Measurements from ENCODE around the gene DEUP1. TPM values are rescaled to one million over a fixed set of nuclear protein-coding genes. Genes with fewer than 3 reads are reported as not detected.

DEUP1 gene
- total RNA-seq, 4 donors from 2014 or later, result 0.41 TPM; not detected in 3

DNA sequence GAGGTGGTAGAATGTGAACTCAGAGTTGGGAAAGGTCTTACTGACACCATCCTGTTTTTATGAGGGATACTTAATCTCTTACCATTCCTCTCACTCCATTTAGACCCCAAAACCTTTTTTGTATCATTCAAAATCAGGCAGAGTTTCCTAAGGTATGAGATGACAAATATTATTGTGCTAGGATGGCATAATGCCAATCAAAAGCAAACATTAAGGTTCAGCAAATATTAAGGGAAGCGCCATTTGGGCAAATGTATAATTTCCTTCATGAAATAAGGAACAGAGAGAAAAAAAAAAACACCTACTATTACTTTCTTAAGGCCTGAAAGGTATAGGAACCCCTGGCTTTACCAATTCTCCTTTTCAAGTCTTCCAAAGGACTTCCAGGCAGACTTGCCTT is 150.2 kb downstream of the DEUP1 start:
- no peaks in the 10 kb centered on the region for H3K4me1 ChIP-seq
- intact Hi-C loops (cut with DNase I; ENCODE audit: low total_unique reads), result no loop called here
- H3K4me3 ChIP-seq, result no peak overlapping the region
- no peaks in the 10 kb centered on the region for H3K36me3 ChIP-seq
- TF ChIP-seq, protein P1, sequence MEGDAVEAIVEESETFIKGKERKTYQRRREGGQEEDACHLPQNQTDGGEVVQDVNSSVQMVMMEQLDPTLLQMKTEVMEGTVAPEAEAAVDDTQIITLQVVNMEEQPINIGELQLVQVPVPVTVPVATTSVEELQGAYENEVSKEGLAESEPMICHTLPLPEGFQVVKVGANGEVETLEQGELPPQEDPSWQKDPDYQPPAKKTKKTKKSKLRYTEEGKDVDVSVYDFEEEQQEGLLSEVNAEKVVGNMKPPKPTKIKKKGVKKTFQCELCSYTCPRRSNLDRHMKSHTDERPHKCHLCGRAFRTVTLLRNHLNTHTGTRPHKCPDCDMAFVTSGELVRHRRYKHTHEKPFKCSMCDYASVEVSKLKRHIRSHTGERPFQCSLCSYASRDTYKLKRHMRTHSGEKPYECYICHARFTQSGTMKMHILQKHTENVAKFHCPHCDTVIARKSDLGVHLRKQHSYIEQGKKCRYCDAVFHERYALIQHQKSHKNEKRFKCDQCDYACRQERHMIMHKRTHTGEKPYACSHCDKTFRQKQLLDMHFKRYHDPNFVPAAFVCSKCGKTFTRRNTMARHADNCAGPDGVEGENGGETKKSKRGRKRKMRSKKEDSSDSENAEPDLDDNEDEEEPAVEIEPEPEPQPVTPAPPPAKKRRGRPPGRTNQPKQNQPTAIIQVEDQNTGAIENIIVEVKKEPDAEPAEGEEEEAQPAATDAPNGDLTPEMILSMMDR (IDR thresholded peaks at IDR 0.05), result no peak
- no peak for TF ChIP-seq POLR2A (IDR thresholded peaks at IDR 0.05)
- no peak overlapping the region for H3K27ac ChIP-seq
- H3K27me3 ChIP-seq, result no peaks in the 10 kb centered on the region
- no peak for DNase-seq
- H3K9me3 ChIP-seq, result no peaks in the 10 kb centered on the region

DNA sequence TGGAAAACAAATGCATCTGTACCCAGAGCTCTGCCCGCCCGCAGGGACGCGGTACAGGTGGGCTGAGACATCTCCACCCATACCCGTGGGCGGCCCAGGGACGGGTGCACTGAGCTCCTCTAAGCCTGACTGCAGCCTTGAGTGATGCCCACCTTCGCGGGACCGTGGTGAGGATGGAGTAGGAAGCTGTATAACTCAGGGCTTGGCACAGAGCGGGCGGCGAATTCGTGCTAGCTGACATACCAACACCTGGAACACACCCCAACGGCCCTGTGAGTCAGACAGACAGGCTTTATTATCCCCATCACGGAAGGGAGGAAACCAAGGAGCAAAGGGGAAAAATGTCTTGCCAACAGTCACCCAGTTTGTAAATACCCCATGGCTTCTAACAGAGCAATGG is 150.7 kb downstream of the DEUP1 start:
- Histone ChIP-seq H3K36me3 (no peaks in the 10 kb centered on the region), H3K4me1 (no peaks in the 10 kb centered on the region), H3K4me3 (no peak overlapping the region), H3K27me3 (no peaks in the 10 kb centered on the region), H3K9me3 (no peaks in the 10 kb centered on the region), H3K27ac (no peak overlapping the region)
- intact Hi-C loops (cut with DNase I; ENCODE audit: low total_unique reads), result no loop called here
- DNase-seq, result no peak
- TF ChIP-seq, protein P1 (IDR thresholded peaks at IDR 0.05), result no peak
- TF ChIP-seq POLR2A (IDR thresholded peaks at IDR 0.05), result no peak

- TF ChIP-seq, protein P1 (IDR thresholded peaks at IDR 0.05), result peak in 1 of 4 experiments; percentile 11
- no peak for TF ChIP-seq POLR2A (IDR thresholded peaks at IDR 0.05)
- Histone ChIP-seq H3K4me1 (no peaks in the 10 kb centered on the region), H3K27ac (no peak overlapping the region), H3K27me3 (no peaks in the 10 kb centered on the region), H3K36me3 (no peaks in the 10 kb centered on the region), H3K4me3 (no peak overlapping the region), H3K9me3 (no peaks in the 10 kb centered on the region)
- no peak for DNase-seq
- intact Hi-C loops (cut with DNase I; ENCODE audit: low total_unique reads), result no loop called here
Measured at GRCh38 chr11:93481696-93482095, 151.2 kb downstream of the DEUP1 start.

GRCh38 chr11:93482556-93482955 is 152.0 kb downstream of the DEUP1 start:
- Histone ChIP-seq H3K4me3 (no peak overlapping the region), H3K27ac (no peak overlapping the region), H3K4me1 (no peaks in the 10 kb centered on the region), H3K36me3 (no peaks in the 10 kb centered on the region), H3K9me3 (no peaks in the 10 kb centered on the region), H3K27me3 (no peaks in the 10 kb centered on the region)
- intact Hi-C loops (cut with DNase I; ENCODE audit: low total_unique reads), result no loop called here
- TF ChIP-seq, protein P1 (IDR thresholded peaks at IDR 0.05), result no peak
- no peak for TF ChIP-seq POLR2A (IDR thresholded peaks at IDR 0.05)
- DNase-seq, result no peak

DNA sequence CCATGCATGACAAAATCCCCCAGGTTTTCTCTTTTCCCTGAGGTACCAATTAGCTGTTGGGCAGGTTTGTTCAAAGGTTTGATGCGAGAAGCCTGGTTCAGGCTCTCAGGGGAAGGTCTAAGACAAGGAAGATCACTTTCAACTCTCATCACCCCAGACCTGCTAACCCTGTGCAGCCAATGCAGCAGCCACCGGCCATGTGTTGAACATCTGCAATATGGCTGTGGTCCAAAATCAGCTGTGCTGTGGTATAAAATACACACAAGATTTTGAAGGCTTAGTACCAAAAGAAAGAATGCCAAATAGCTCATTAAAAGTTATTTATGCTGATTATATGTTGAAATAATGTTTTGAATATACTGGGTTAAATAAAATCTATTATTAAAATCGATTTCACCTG is 154.2 kb downstream of the DEUP1 start:
- TF ChIP-seq, protein P1 (IDR thresholded peaks at IDR 0.05), result no peak
- no peak for TF ChIP-seq POLR2A (IDR thresholded peaks at IDR 0.05)
- H3K27ac ChIP-seq, result no peak overlapping the region
- intact Hi-C loops (cut with DNase I; ENCODE audit: low total_unique reads), result no loop called here
- no peak overlapping the region for H3K4me3 ChIP-seq
- no peaks in the 10 kb centered on the region for H3K4me1 ChIP-seq
- DNase-seq, result no peak
- H3K27me3 ChIP-seq, result no peaks in the 10 kb centered on the region
- no peaks in the 10 kb centered on the region for H3K36me3 ChIP-seq
- H3K9me3 ChIP-seq, result no peaks in the 10 kb centered on the region

Data from uterus (tissue), 4 donors.